Choroid plexus epithelial cell (primary cell): Measurements from ENCODE around the gene ZNF821.
"Not testable (repeated sequence)": the region's sequence is repeated elsewhere in the genome, so short reads cannot be mapped to it uniquely, and the experiment has no call there.

Experiments used
- DNase-seq: peaks from one replicate; pipeline ENCODE4 v3.0.0-alpha.2; 2010; ENCODE audit warnings: low read depth
- H3K4me3 ChIP-seq: 2 replicates; pipeline ENCODE4 v1.5.1; 2011; ENCODE audit warnings: low read depth, mild to moderate bottlenecking, control low read depth, low read length, moderate library complexity
- CTCF ChIP-seq: conservative IDR thresholded peaks from 2 replicates; pipeline ENCODE4 v1.5.1; 2011; ENCODE audit warnings: low read depth, mild to moderate bottlenecking, control low read depth, inconsistent platforms, low read length, moderate library complexity

ZNF821 gene

DNA sequence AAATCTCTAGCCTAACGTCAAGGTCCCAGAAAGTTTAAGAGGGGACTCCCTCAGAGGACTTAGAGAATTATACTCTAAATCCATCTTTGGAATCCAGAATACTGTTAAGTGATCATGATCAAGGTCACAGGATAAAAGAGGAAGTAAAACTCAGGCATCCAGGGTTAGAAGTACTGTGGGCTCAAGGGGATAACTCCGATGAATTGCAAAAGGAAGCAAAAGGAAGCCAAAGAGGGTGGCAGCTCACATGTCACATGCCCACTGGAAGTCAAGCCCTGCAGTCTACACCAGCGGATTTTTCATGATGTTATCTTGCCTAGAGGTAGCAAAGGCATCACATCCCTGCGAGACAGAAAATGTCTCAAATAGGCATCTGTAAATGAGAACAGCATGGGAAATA is 3.8 kb downstream of the ZNF821 start:
- no peak for TF ChIP-seq CTCF
- DNase-seq: no peak
- H3K4me3 ChIP-seq: no peak overlapping the region

- no peak overlapping the region for H3K4me3 ChIP-seq
- no peak for DNase-seq
- TF ChIP-seq CTCF: no peak
Measured at GRCh38 chr16:71878911-71879310, 5.1 kb downstream of the ZNF821 start.

- no peak overlapping the region for H3K4me3 ChIP-seq
- no peak for TF ChIP-seq CTCF
Measured at GRCh38 chr16:71873199-71873598, 10.8 kb downstream of the ZNF821 start.

DNA sequence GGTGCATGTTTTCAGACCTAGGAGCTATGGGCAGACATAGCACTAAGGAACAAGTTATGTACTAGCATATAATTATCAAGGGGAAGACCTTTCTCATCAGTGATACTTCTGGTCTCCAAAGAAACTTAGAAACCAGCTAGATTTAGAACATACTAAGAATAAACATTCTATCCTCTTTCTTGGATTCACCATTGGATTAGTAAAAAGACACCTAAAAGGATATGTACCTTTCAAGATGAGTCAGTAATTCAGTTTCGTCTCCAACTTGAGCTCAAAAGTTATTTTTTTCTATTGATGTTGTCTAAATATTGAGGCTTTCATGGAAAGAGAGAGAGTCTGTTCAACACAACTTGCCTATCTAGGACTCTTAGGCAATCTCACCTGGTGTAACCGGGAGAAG is 13.2 kb downstream of the ZNF821 start:
- H3K4me3 ChIP-seq: no peak overlapping the region
- no peak for TF ChIP-seq CTCF
- no peak for DNase-seq

More at GRCh38 chr16:71873199-71873598, 10.8 kb downstream of the ZNF821 start:
- DNase-seq: no peak

DNA sequence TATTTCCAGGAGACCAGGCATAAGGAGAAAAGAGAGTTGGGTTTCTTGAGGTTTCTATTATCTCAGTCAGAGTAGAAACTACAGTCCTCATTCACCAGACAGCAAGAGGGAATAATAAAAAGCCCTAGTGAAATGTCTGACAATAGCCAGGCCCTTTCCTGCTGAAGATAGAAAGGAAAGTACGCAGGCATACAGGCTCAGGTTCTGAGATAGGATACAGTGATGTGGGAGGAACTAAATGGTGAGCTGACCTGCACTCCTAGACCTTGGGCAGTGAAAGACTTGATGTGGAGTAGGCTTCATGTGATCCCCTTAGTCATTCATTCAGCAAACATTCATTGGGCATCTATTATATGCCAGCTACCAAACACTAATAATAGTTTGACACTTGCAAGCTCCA is 14.9 kb downstream of the ZNF821 start:
- TF ChIP-seq CTCF: no peak
- no peak for DNase-seq
- no peak overlapping the region for H3K4me3 ChIP-seq

DNA sequence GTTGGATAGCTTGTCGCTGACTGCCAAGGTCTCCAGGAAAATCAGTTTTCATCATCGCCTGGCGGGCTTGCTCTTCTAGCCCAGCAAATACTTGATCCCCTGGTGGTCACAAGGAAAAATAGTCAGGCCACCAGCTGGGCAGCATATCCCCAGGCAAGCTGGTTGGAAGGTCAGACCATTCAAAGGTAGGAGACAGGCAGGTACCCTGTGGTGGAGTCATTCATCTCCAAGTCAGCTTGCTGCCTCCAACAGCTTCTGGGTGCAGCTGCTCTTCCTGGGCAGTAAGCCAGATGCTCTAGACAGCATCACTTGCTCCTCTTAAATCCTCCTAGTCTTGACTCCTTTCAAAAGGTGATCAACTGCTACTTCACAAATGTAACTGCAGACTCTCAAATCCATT is 16.0 kb downstream of the ZNF821 start:
- TF ChIP-seq CTCF: peak; percentile 18
- no peak overlapping the region for H3K4me3 ChIP-seq
- DNase-seq: peak; percentile 27

GRCh38 chr16:71867175-71867574 is 16.8 kb downstream of the ZNF821 start:
- not testable (repeated sequence) for DNase-seq, H3K4me3 ChIP-seq
